ENCODE measurements around the gene C9orf72. TPM values are rescaled to one million over a fixed set of nuclear protein-coding genes. Genes with fewer than 3 reads are reported as not detected.

The C9orf72 gene
- total RNA-seq (2021; fragmentation: NEBNext Ultra II Directional; extraction: Animal tissue kit (Norgen Biotek cat#: 25700)) (16.2 and 17.5 TPM in 2 replicates), polyA plus RNA-seq (2011; rRNA removed) (4.5 and 7.2 TPM in 2 replicates), polyA minus RNA-seq (2011; rRNA and poly(A)+ RNA removed) (16.4 and 26.1 TPM in 2 replicates)
- polyA plus RNA-seq (2011; cell fraction: cytosol; rRNA removed): 8.9 TPM
- 7.3 TPM for polyA plus RNA-seq (2011; cell fraction: nucleus; rRNA removed)
- 8.6 to 15.7 TPM (median 11.5 TPM) in 4 replicates for polyA plus RNA-seq (2012, experiment 1 of 2)
- 0.70 TPM for polyA plus RNA-seq (2012, experiment 2 of 2)
- 11.7 TPM for polyA plus RNA-seq (2013, experiment 1 of 2)
- polyA plus RNA-seq (2013, experiment 2 of 2): 10.5 TPM
- polyA minus RNA-seq (2011; cell fraction: cytosol; rRNA and poly(A)+ RNA removed): 7.0 TPM
- 38.5 TPM for polyA minus RNA-seq (2011; cell fraction: nucleus; rRNA and poly(A)+ RNA removed)
- long read RNA-seq, experiment 1, partial matches to known transcripts: 10 of 11 reads
- long read RNA-seq, experiment 1, other reads (novel, unspliced or antisense): 1 of 11 reads
- long read RNA-seq, experiment 2, partial matches to known transcripts: 1 of 7 reads
- long read RNA-seq, experiment 2, other reads (novel, unspliced or antisense): 2 of 7 reads

- ChIA-PET POLR2A (ENCODE audit: partially characterized antibody) (interaction anchor here (0.6 to 1.3 kb wide), 5 partner anchors 14 to 546 kb away, joined by 3 to 6 read pairs (median 3); no protein-coding TSS in a partner anchor), CTCF (ENCODE audit: partially characterized antibody) (interaction anchor here (0.5 to 2.3 kb wide), 2 partner anchors 36 kb away, joined by 3 to 7 read pairs; no protein-coding TSS in a partner anchor)
- H3K4me2 ChIP-seq (ENCODE audit: insufficient read depth in 1 of 2, low read depth in 2 of 2, low read length in 2 of 2): peak within 1 kb of the TSS; percentile 89 to 99
- H2BK120ac ChIP-seq (replicated peaks; ENCODE audit: low read depth, low read length): no peak within 1 kb of the TSS
- no peaks in the 10 kb centered on the region for H3K36me3 ChIP-seq (ENCODE audit: control insufficient read depth in 2 of 4, insufficient read depth in 4 of 4, low read length in 3 of 4)
- H3K23ac ChIP-seq (ENCODE audit: insufficient read length): no peak within 1 kb of the TSS
- H2BK15ac ChIP-seq (ENCODE audit: low read length): no peak within 1 kb of the TSS
- peak within 1 kb of the TSS; percentile 79 to 87 (median 82) for H3K4me3 ChIP-seq (ENCODE audit: extremely low read depth in 1 of 4, insufficient read depth in 2 of 4, low read depth in 3 of 4, low read length in 4 of 4)
- H4K8ac ChIP-seq (ENCODE audit: extremely low read depth, insufficient read depth, low read length): peak within 1 kb of the TSS; percentile 82; the same call in 1 of the 2 replicates
- H2BK12ac ChIP-seq (ENCODE audit: low read depth, low read length): peak within 1 kb of the TSS; percentile 55; the same call in 1 of the 2 replicates
- H3K23me2 ChIP-seq (ENCODE audit: low read depth, low read length): peaks cover 7% of the 10 kb centered on the region
- H3K4ac ChIP-seq (replicated peaks; ENCODE audit: insufficient read length, low read depth, low read length): no peak within 1 kb of the TSS
- 0 out of 2 replicates have a peak, but pooled peaks cover 2% of the 10 kb centered on the region for H3K79me1 ChIP-seq (ENCODE audit: low read depth, low read length)
- H4K20me1 ChIP-seq (replicated peaks in 1 of 2; ENCODE audit: control insufficient read depth in 1 of 2, insufficient read depth in 2 of 2, low read length in 2 of 2): peaks cover 0 to 4% of the 10 kb centered on the region in 2 experiments
- DNase-seq (ENCODE audit: low read depth in 1 of 2, low spot score in 2 of 2): peak in 1 of 2 experiments; percentile 85
- peaks cover 2% of the 10 kb centered on the region in 2 experiments; a peak in 1 of 4 replicates for H3K9me3 ChIP-seq (ENCODE audit: insufficient read depth in 2 of 2, low read depth in 1 of 2, low read length in 1 of 2)
- no peak within 1 kb of the TSS for H4K91ac ChIP-seq (replicated peaks; ENCODE audit: insufficient read length, low read length)
- peaks cover 0 to 34% of the 10 kb centered on the region in 2 experiments; a peak in 2 of 4 replicates for H3K79me2 ChIP-seq (ENCODE audit: control insufficient read depth in 1 of 2, insufficient read depth in 2 of 2, low read length in 2 of 2)
- H3K18ac ChIP-seq (ENCODE audit: extremely low read depth, low read length): peak within 1 kb of the TSS; percentile 81; the same call in 1 of the 2 replicates
- no peak for FAIRE-seq
- peak within 1 kb of the TSS; percentile 95 for H2AFZ ChIP-seq (ENCODE audit: low read length)
- peak within 1 kb of the TSS; percentile 78 for H3K27ac ChIP-seq (ENCODE audit: low read depth, low read length)
- H2BK5ac ChIP-seq (ENCODE audit: low read depth, low read length): peak within 1 kb of the TSS; percentile 79
- no peaks in the 10 kb centered on the region; a peak in 1 of 7 replicates for H3K27me3 ChIP-seq (replicated peaks in 1 of 4; ENCODE audit: control insufficient read depth in 3 of 4, extremely low read depth in 1 of 4, insufficient read depth in 3 of 4, low read length in 3 of 4)
- WGBS, 2 experiments (ENCODE audit: extremely low coverage in 1 of 2, insufficient coverage in 1 of 2, insufficient read length in 1 of 2, insufficient replicate concordance in 2 of 2, low coverage in 1 of 2, low lambda C conversion rate in 2 of 2, missing lambda C conversion rate in 1 of 2): 1% methylated on average over 38 of the region's 72 CpGs; no CpG with 5 or more reads in 1 of the 2 experiments
- peak within 1 kb of the TSS; percentile 83 to 98 (median 88) for H3K9ac ChIP-seq (replicated peaks in 1 of 4; ENCODE audit: extremely low read depth in 1 of 4, low read depth in 3 of 4, low read length in 3 of 4)
- H2AK5ac ChIP-seq (ENCODE audit: low read depth, low read length): no peak within 1 kb of the TSS; the same call in 1 of the 2 replicates
- no peak within 1 kb of the TSS for H3K14ac ChIP-seq (ENCODE audit: insufficient read length)
- H3K4me1 ChIP-seq (replicated peaks in 1 of 4; ENCODE audit: control insufficient read depth in 3 of 4, insufficient read depth in 4 of 4, low read length in 3 of 4): peaks cover 0 to 5% (median 1%) of the 10 kb centered on the region in 4 experiments; a peak in 4 of 7 replicates
- H3K56ac ChIP-seq (replicated peaks; ENCODE audit: insufficient read length, low read depth, low read length): peak within 1 kb of the TSS; percentile 50
- H2BK20ac ChIP-seq (ENCODE audit: low read length): no peak within 1 kb of the TSS
- H4K5ac ChIP-seq (ENCODE audit: insufficient read length, low read depth, low read length): peak within 1 kb of the TSS; percentile 61
- TF ChIP-seq POLR2A (IDR thresholded peaks at IDR 0.05; ENCODE audit: control extremely low read depth in 1 of 2, low read depth in 2 of 2, low read length in 2 of 2) (peak in 1 of 2 experiments; percentile 87; a peak in 2 of 3 replicates), TBP (IDR thresholded peaks at IDR 0.05; ENCODE audit: low read depth, low read length) (peak; percentile 53; the same call in 1 of the 2 replicates), TCF12 (IDR thresholded peaks at IDR 0.05; ENCODE audit: low read depth, low read length) (no peak), EP300 (IDR thresholded peaks at IDR 0.05; ENCODE audit: borderline replicate concordance in 1 of 2, low read depth in 2 of 2, low read length in 2 of 2) (0 out of 3 replicates have a peak, but pooled peaks of 1 of the 2 experiments have one; percentile 31), RNF2 (IDR thresholded peaks at IDR 0.05; ENCODE audit: borderline replicate concordance, low read depth, low read length, missing control alignments, poor library complexity, severe bottlenecking) (no peak), TAF1 (IDR thresholded peaks at IDR 0.05; ENCODE audit: low read depth, low read length) (peak; percentile 88), HDAC2 (IDR thresholded peaks at IDR 0.05; ENCODE audit: borderline replicate concordance in 1 of 2, low read depth in 2 of 2, low read length in 2 of 2) (no peak), POLR2AphosphoS5 (IDR thresholded peaks at IDR 0.05; ENCODE audit: low read depth, low read length) (peak; percentile 55)
These were observed at the start of gene C9orf72 for GRCh38 chr9:27572918-27573633. Gene C9orf72 (minus strand): TSS chr9:27573481. CDS start chr9:27567120, 6,361 bp downstream.
